ENCODE measurements around the gene ZNF324B. TPM values are rescaled to one million over a fixed set of nuclear protein-coding genes. Genes with fewer than 3 reads are reported as not detected.
"Not testable (repeated sequence)": the region's sequence is repeated elsewhere in the genome, so short reads cannot be mapped to it uniquely, and the experiment has no call there.

The ZNF324B gene
- total and polyA plus RNA-seq, 12 donors: 1.4 to 5.2 (median 3.0) TPM

GRCh38 chr19:58483776-58484175 is 32.4 kb downstream of the ZNF324B start:
- intact Hi-C loops (cut with DNase I): no loop called here
- Histone ChIP-seq H3K4me3 (no peak overlapping the region), H3K27ac (no peak overlapping the region), H3K9me3 (no peaks in the 10 kb centered on the region), H3K36me3 (peaks cover 0 to 37% (median 8%) of the 10 kb centered on the region in 9 donors), H3K4me1 (no peaks in the 10 kb centered on the region), H3K27me3 (no peaks in the 10 kb centered on the region)
- WGBS, 2 donors: 89 to 94% methylated on average over 2 of the region's 2 CpGs
- no peak for DNase-seq
- no peak for ATAC-seq
- TF ChIP-seq, protein P1, sequence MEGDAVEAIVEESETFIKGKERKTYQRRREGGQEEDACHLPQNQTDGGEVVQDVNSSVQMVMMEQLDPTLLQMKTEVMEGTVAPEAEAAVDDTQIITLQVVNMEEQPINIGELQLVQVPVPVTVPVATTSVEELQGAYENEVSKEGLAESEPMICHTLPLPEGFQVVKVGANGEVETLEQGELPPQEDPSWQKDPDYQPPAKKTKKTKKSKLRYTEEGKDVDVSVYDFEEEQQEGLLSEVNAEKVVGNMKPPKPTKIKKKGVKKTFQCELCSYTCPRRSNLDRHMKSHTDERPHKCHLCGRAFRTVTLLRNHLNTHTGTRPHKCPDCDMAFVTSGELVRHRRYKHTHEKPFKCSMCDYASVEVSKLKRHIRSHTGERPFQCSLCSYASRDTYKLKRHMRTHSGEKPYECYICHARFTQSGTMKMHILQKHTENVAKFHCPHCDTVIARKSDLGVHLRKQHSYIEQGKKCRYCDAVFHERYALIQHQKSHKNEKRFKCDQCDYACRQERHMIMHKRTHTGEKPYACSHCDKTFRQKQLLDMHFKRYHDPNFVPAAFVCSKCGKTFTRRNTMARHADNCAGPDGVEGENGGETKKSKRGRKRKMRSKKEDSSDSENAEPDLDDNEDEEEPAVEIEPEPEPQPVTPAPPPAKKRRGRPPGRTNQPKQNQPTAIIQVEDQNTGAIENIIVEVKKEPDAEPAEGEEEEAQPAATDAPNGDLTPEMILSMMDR (IDR thresholded peaks at IDR 0.05): no peak

DNA sequence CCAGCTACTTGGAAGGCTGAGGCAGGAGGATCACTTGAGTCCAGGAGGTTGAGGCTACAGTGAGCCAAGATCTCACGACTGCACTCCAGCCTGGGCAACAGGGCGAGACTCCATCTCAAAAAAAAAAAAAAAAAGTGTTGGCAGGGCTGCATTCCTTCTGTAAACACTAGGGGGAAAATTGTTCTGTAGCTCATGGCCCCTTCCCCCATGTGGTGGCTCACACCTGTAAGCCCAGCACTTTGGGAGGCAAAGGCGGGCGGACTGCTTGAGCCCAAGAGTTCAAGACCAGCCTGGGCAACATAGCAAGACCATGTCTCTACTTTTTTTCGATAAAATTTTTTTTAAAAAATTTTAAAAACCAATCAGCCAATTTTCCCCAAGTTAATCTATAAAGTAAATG is 32.9 kb downstream of the ZNF324B start:
- 95 to 97% methylated on average over 5 of the region's 5 CpGs for WGBS, 2 donors
- H3K9me3 ChIP-seq; H3K4me3 ChIP-seq; ATAC-seq; H3K27me3 ChIP-seq; intact Hi-C loops (cut with DNase I); H3K27ac ChIP-seq; DNase-seq; H3K4me1 ChIP-seq: not testable (repeated sequence)
- H3K36me3 ChIP-seq: peaks cover 0 to 31% (median 8%) of the 10 kb centered on the region in 9 donors
- TF ChIP-seq, protein P1 (IDR thresholded peaks at IDR 0.05): peak in 1 of 9 donors; percentile 6

DNA sequence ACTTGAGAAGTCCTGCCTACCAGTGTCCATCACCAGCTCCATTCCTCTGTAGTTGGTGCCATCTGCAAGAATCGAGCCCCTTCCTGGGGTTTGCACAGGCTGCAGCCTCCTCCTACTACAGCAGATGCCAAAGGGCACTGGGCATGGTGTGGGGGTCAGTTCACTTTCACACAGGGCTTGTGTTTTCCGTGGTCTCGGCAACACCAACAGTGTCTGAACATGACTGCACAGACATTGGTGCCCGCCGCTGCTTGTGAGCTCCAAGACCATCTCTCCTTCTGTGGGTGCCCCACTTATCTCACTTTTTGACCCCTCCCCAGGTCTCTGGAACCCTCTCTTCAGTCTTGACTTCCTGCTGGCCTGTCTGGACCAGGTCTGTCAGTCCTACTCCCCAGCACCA is 40.0 kb downstream of the ZNF324B start:
- ATAC-seq (no peak), DNase-seq (no peak)
- Histone ChIP-seq H3K4me1 (no peaks in the 10 kb centered on the region), H3K27ac (no peak overlapping the region), H3K27me3 (no peaks in the 10 kb centered on the region), H3K36me3 (no peaks in the 10 kb centered on the region), H3K9me3 (no peaks in the 10 kb centered on the region), H3K4me3 (no peak overlapping the region)
- WGBS, 2 donors: 87 to 91% methylated on average over 5 of the region's 5 CpGs
- TF ChIP-seq, protein P1 (IDR thresholded peaks at IDR 0.05): no peak
- intact Hi-C loops (cut with DNase I): no loop called here

- H3K27me3 ChIP-seq: no peaks in the 10 kb centered on the region
- H3K4me3 ChIP-seq: no peak overlapping the region
- no peak overlapping the region for H3K27ac ChIP-seq
- no peaks in the 10 kb centered on the region for H3K9me3 ChIP-seq
- H3K4me1 ChIP-seq: no peaks in the 10 kb centered on the region
- 83 to 92% methylated on average over 14 of the region's 14 CpGs for WGBS, 2 donors
- ATAC-seq: no peak
- H3K36me3 ChIP-seq: no peaks in the 10 kb centered on the region
- TF ChIP-seq, protein P1 (IDR thresholded peaks at IDR 0.05): no peak
- DNase-seq: no peak
- intact Hi-C loops (cut with DNase I): no loop called here
These were observed 40.8 kb downstream of the ZNF324B start for GRCh38 chr19:58492265-58492664.
